CD14-positive monocyte (primary cell): ENCODE data around the gene ANKS6. TPM values are rescaled to one million over a fixed set of nuclear protein-coding genes. Genes with fewer than 3 reads are reported as not detected.

ENCODE experiments used
- DNase-seq, 3 donors: peaks; one replicate each; pipeline ENCODE4 v3.0.0-alpha.2; 2011 to 2022
- H2AFZ ChIP-seq: 2 replicates; pipeline ENCODE4 v1.6.0; 2012; ENCODE audit warnings: mild to moderate bottlenecking, low read depth, low read length, inconsistent platforms; ENCODE audit not compliant: insufficient read depth, poor library complexity, severe bottlenecking
- H3K27ac ChIP-seq, 2 donors: 1 replicate in 1 of 2; 2 replicates in 1 of 2; pipeline ENCODE4 v1.5.1; 2012 to 2013; ENCODE audit warnings: low read length in 2 of 2, control low read depth in 1 of 2, inconsistent platforms in 1 of 2, low read depth in 1 of 2, mild to moderate bottlenecking in 1 of 2
- H3K27me3 ChIP-seq, 2 donors: one replicate each; pipeline versions ENCODE4 v1.6.0 to v1.6.1; 2011 to 2013; ENCODE audit warnings: low read length in 2 of 2; ENCODE audit not compliant: control insufficient read depth in 2 of 2, insufficient read depth in 2 of 2
- H3K36me3 ChIP-seq, 2 donors: replicated peaks in 1 of 2; 1 replicate in 1 of 2; 2 replicates in 1 of 2; pipeline versions ENCODE4 v1.5.1 to v1.6.1; 2012 to 2013; ENCODE audit warnings: low read length in 2 of 2, control low read depth in 1 of 2, inconsistent platforms in 1 of 2, mild to moderate bottlenecking in 1 of 2; ENCODE audit not compliant: insufficient read depth in 2 of 2, control insufficient read depth in 1 of 2
- H3K4me1 ChIP-seq, 2 donors: 1 replicate in 1 of 2; 2 replicates in 1 of 2; pipeline versions ENCODE4 v1.5.1 to v1.6.1; 2012 to 2013; ENCODE audit warnings: low read length in 2 of 2, control low read depth in 1 of 2, inconsistent platforms in 1 of 2, mild to moderate bottlenecking in 1 of 2, moderate library complexity in 1 of 2; ENCODE audit not compliant: insufficient read depth in 2 of 2, control insufficient read depth in 1 of 2
- H3K4me2 ChIP-seq: replicated peaks from 2 replicates; pipeline ENCODE3; 2012; ENCODE audit warnings: low read length, moderate library complexity, mild to moderate bottlenecking; ENCODE audit not compliant: poor library complexity, severe bottlenecking; ENCODE audit errors: extremely low read depth
- H3K4me3 ChIP-seq, 3 experiments: fragments of 200-600 bp in 1 of 3; sonication (generic) in 1 of 3; replicated peaks in 1 of 3; 1 replicate in 2 of 3; 2 replicates in 1 of 3; pipeline ENCODE4 v1.5.1; 2011 to 2013; ENCODE audit warnings: low read length in 3 of 3, mild to moderate bottlenecking in 3 of 3, control low read depth in 2 of 3, low read depth in 2 of 3, inconsistent platforms in 1 of 3, moderate library complexity in 1 of 3
- H3K79me2 ChIP-seq: 2 replicates; pipeline ENCODE4 v1.6.0; 2012; ENCODE audit warnings: mild to moderate bottlenecking, control low read depth, inconsistent platforms, low read length, moderate library complexity; ENCODE audit not compliant: insufficient read depth
- H3K9ac ChIP-seq: 2 replicates; pipeline ENCODE4 v1.6.0; 2017; ENCODE audit warnings: low read length, mild to moderate bottlenecking; ENCODE audit not compliant: insufficient read depth, poor library complexity, severe bottlenecking
- H3K9me3 ChIP-seq, 2 donors: replicated peaks in 1 of 2; 1 replicate in 1 of 2; 2 replicates in 1 of 2; pipeline versions ENCODE4 v1.5.1 to v1.6.1; 2012 to 2013; ENCODE audit warnings: low read length in 2 of 2, control low read depth in 1 of 2; ENCODE audit not compliant: control insufficient read depth in 1 of 2, insufficient read depth in 1 of 2
- H4K20me1 ChIP-seq: 2 replicates; pipeline ENCODE4 v1.6.0; 2012; ENCODE audit warnings: mild to moderate bottlenecking, low read length, control low read depth, moderate library complexity; ENCODE audit not compliant: insufficient read depth
- H3K27ac Mint-ChIP-seq, 7 donors: one replicate each; pipeline ENCODE4 v1.8.0; 2020; ENCODE audit warnings: mild to moderate bottlenecking in 7 of 7, mixed read lengths in 7 of 7, moderate library complexity in 6 of 7, inconsistent platforms in 2 of 7
- H3K27me3 Mint-ChIP-seq, 3 donors: one replicate each; pipeline ENCODE4 v1.8.0; 2021 to 2022; ENCODE audit warnings: low read depth in 3 of 3, mild to moderate bottlenecking in 3 of 3, mixed read lengths in 3 of 3, moderate library complexity in 3 of 3, inconsistent platforms in 1 of 3
- H3K36me3 Mint-ChIP-seq, 2 donors: one replicate each; pipeline ENCODE4 v1.8.0; 2020; ENCODE audit warnings: mixed read lengths in 2 of 2, inconsistent platforms in 1 of 2, mild to moderate bottlenecking in 1 of 2
- H3K4me1 Mint-ChIP-seq: one replicate; pipeline ENCODE4 v1.8.0; 2020; ENCODE audit warnings: mild to moderate bottlenecking, mixed read lengths
- H3K4me3 Mint-ChIP-seq, 2 donors: one replicate each; pipeline ENCODE4 v1.8.0; 2020; ENCODE audit warnings: mild to moderate bottlenecking in 2 of 2, mixed read lengths in 2 of 2, moderate library complexity in 1 of 2
- H3K9me3 Mint-ChIP-seq, 7 donors: one replicate each; pipeline ENCODE4 v1.8.0; 2020 to 2022; ENCODE audit warnings: mixed read lengths in 7 of 7, mild to moderate bottlenecking in 6 of 7, moderate library complexity in 6 of 7, inconsistent platforms in 2 of 7
- CTCF ChIP-seq: fragments of 200-600 bp; IDR thresholded peaks from one replicate; pipeline ENCODE4 v1.8.0; 2022; ENCODE audit warnings: antibody characterized with exemption, mild to moderate bottlenecking
- WGBS: methylation state at CpG from one replicate; pipeline ENCODE4 v1.1.5; 2013; ENCODE audit warnings: missing lambda C conversion rate; ENCODE audit not compliant: insufficient coverage; 5-methylcytosine and 5-hydroxymethylcytosine counted together
- intact Hi-C, 2 donors: fragments of 100-400 bp; cut with micrococcal nuclease; formaldehyde crosslinking; loops; one replicate each; pipeline versions ENCODE4 v1.15.0 to v1.15.1; 2023
- polyA plus RNA-seq, 3 donors: library from polyadenylated mRNA; depleted of rRNA in 1 of 3; unstranded in 2 of 3; stranded (reverse) in 1 of 3; fragments of 300-500 nt in 2 of 3; fragments of >200 nt in 1 of 3; fragmentation: Illumina TruSeq in 2 of 3; gene quantifications; 1 replicate in 2 of 3; 2 replicates in 1 of 3; pipeline ENCODE4 v1.2.3, GENCODE V29; 2012 to 2021

ANKS6 gene
- polyA plus RNA-seq, 3 donors: 0.20 to 1.5 (median 0.56) TPM

DNA sequence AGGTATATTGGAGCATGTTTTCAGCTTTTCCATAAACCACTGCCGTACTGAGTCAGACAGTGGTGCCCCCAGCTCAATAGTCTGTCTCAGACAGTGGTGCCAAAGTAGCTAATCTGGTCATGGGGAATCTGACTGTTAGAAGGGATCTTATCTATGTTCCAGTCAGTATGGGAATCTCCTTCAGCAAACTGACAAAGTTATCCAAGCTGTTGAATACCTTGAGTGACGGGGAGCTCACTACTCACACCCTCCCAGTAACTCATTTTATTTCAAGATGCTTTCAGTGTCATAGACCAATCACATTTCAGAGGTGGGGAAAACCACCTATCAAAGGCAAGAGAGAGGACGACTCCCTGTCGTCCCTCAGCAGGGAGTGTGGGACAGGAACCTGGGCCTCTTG, 18.7 kb downstream of the ANKS6 start:
- H3K9me3 Mint-ChIP-seq: no peaks in the 10 kb centered on the region
- no peak overlapping the region for H3K27ac Mint-ChIP-seq
- no peak overlapping the region for H3K9ac ChIP-seq
- H3K27me3 ChIP-seq: no peaks in the 10 kb centered on the region
- no peak overlapping the region for H3K27ac ChIP-seq
- H3K79me2 ChIP-seq: no peaks in the 10 kb centered on the region
- no peak overlapping the region for H3K4me3 Mint-ChIP-seq
- no peak for DNase-seq
- peaks cover 7% of the 10 kb centered on the region in 2 donors for H3K4me1 ChIP-seq
- no peak overlapping the region for H2AFZ ChIP-seq
- no peak overlapping the region for H3K4me3 ChIP-seq
- H4K20me1 ChIP-seq: no peaks in the 10 kb centered on the region
- intact Hi-C loops: loop anchor here (5.0 kb wide), 1 partner anchor 460 kb away; no protein-coding TSS in a partner anchor
- WGBS: 100% methylated on average over 3 of the region's 4 CpGs
- H3K4me1 Mint-ChIP-seq: peaks cover 8% of the 10 kb centered on the region
- H3K36me3 Mint-ChIP-seq: peaks cover 0 to 2% of the 10 kb centered on the region in 2 donors
- H3K27me3 Mint-ChIP-seq: peaks cover 0 to 8% (median 0%) of the 10 kb centered on the region in 3 donors
- H3K4me2 ChIP-seq: no peak overlapping the region
- no peaks in the 10 kb centered on the region for H3K9me3 ChIP-seq
- TF ChIP-seq CTCF: no peak
- no peaks in the 10 kb centered on the region for H3K36me3 ChIP-seq

GRCh38 chr9:98775831-98776441, 20.4 kb downstream of the ANKS6 start:
- Histone ChIP-seq H3K9me3 (no peaks in the 10 kb centered on the region), H3K36me3 (no peaks in the 10 kb centered on the region), H3K79me2 (no peaks in the 10 kb centered on the region), H3K4me1 (no peaks in the 10 kb centered on the region), H2AFZ (no peak overlapping the region), H3K27me3 (no peaks in the 10 kb centered on the region), H3K4me3 (no peak overlapping the region), H4K20me1 (no peaks in the 10 kb centered on the region), H3K4me2 (no peak overlapping the region), H3K27ac (no peak overlapping the region), H3K9ac (no peak overlapping the region)
- Mint-ChIP-seq H3K27me3 (peaks cover 0 to 7% (median 0%) of the 10 kb centered on the region in 3 donors), H3K36me3 (no peaks in the 10 kb centered on the region), H3K4me3 (no peak overlapping the region), H3K27ac (no peak overlapping the region), H3K4me1 (no peaks in the 10 kb centered on the region), H3K9me3 (no peaks in the 10 kb centered on the region)
- intact Hi-C loops: loop anchor here (5.0 kb wide), 1 partner anchor 459 kb away; no protein-coding TSS in a partner anchor
- peak; percentile 81 for TF ChIP-seq CTCF
- peak; percentile 20 to 59 (median 56) for DNase-seq
- WGBS: 58% methylated on average over 5 of the region's 8 CpGs
